ENCODE results near the gene TTC5.

DNA sequence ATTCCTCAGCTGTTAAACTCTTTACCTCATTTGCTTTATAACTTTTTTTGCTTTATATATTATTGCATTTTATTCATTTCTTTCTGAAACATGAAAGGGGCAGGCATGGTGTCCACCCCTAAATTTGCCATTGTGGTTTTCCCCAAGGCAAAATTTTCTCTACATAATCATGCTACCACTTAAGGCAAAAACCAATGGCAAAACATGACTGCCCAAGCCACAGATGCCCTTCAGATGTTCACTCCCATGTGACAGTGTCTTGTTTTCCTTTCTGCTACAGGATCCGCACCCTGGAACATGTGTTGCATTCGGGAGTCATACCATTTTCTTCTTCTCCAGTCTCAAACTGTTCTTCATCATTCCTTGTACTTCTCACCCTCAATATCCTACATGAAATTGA is 28.3 kb downstream of the TTC5 start:
- TF ChIP-seq, protein P1, sequence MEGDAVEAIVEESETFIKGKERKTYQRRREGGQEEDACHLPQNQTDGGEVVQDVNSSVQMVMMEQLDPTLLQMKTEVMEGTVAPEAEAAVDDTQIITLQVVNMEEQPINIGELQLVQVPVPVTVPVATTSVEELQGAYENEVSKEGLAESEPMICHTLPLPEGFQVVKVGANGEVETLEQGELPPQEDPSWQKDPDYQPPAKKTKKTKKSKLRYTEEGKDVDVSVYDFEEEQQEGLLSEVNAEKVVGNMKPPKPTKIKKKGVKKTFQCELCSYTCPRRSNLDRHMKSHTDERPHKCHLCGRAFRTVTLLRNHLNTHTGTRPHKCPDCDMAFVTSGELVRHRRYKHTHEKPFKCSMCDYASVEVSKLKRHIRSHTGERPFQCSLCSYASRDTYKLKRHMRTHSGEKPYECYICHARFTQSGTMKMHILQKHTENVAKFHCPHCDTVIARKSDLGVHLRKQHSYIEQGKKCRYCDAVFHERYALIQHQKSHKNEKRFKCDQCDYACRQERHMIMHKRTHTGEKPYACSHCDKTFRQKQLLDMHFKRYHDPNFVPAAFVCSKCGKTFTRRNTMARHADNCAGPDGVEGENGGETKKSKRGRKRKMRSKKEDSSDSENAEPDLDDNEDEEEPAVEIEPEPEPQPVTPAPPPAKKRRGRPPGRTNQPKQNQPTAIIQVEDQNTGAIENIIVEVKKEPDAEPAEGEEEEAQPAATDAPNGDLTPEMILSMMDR (IDR thresholded peaks at IDR 0.05; ENCODE audit: low read depth, low read length, poor library complexity, severe bottlenecking): no peak
- TF ChIP-seq EZH2phosphoT487 (IDR thresholded peaks at IDR 0.05; ENCODE audit: borderline replicate concordance, low read length): no peak

Data from DOHH2 (cell line).